CD4-positive, alpha-beta T cell (primary cell): Measurements from ENCODE around the gene CARD9. TPM values are rescaled to one million over a fixed set of nuclear protein-coding genes. Genes with fewer than 3 reads are reported as not detected.

Experiments
- ATAC-seq: fragments of 200-7000 bp; cut with Tn5 transposase; one replicate; pipeline ENCODE4 v1.10.0; 2022; ENCODE audit warnings: mild to moderate bottlenecking; ENCODE audit not compliant: poor library complexity
- CTCF ChIA-PET: fragments of 350-600 bp; sonication (Branson Sonifier 250); formaldehyde crosslinking; loops from one replicate; lab custom pipeline; 2021; ENCODE audit warnings: antibody characterized with exemption, inconsistent platforms; lab: Charles Lee
- POLR2A ChIA-PET: fragments of 350-600 bp; sonication (Branson Sonifier 250); formaldehyde crosslinking; loops from one replicate; lab custom pipeline; 2021; ENCODE audit warnings: antibody characterized with exemption, inconsistent platforms; lab: Charles Lee
- DNase-seq, 14 experiments: peaks; one replicate each; pipeline ENCODE4 v3.0.0-alpha.2; 2013 to 2020; ENCODE audit warnings: mixed read lengths in 2 of 14
- H3K27ac ChIP-seq, 2 donors: one replicate each; pipeline versions ENCODE4 v1.5.1 to v1.7.0; 2013; ENCODE audit warnings: low read length in 2 of 2, low read depth in 1 of 2, mild to moderate bottlenecking in 1 of 2
- H3K27me3 ChIP-seq, 2 experiments: 1 replicate in 1 of 2; 2 replicates in 1 of 2; pipeline versions ENCODE4 v1.6.1 to v1.7.0; 2013; ENCODE audit warnings: low read length in 2 of 2, control low read depth in 1 of 2, mild to moderate bottlenecking in 1 of 2, moderate library complexity in 1 of 2; ENCODE audit not compliant: insufficient read depth in 2 of 2, control insufficient read depth in 1 of 2
- H3K36me3 ChIP-seq: one replicate; pipeline ENCODE4 v1.6.1; 2013; ENCODE audit warnings: low read length, control low read depth; ENCODE audit not compliant: insufficient read depth
- H3K4me1 ChIP-seq: one replicate; pipeline ENCODE4 v1.6.1; 2013; ENCODE audit warnings: low read length, control low read depth; ENCODE audit not compliant: insufficient read depth
- H3K4me3 ChIP-seq: one replicate; pipeline ENCODE4 v1.5.1; 2013; ENCODE audit warnings: mild to moderate bottlenecking, low read length, moderate library complexity
- H3K9me3 ChIP-seq, 2 experiments: 1 replicate in 1 of 2; 2 replicates in 1 of 2; pipeline versions ENCODE4 v1.6.1 to v1.7.0; 2013; ENCODE audit warnings: low read length in 2 of 2, mild to moderate bottlenecking in 2 of 2, control low read depth in 1 of 2, moderate library complexity in 1 of 2; ENCODE audit not compliant: control insufficient read depth in 1 of 2, insufficient read depth in 1 of 2
- H3K27ac Mint-ChIP-seq: one replicate; pipeline ENCODE4 v1.8.0; 2020; ENCODE audit warnings: mixed read lengths
- H3K27me3 Mint-ChIP-seq: one replicate; pipeline ENCODE4 v1.8.0; 2021; ENCODE audit warnings: mixed read lengths
- H3K36me3 Mint-ChIP-seq: one replicate; pipeline ENCODE4 v1.8.0; 2021; ENCODE audit warnings: low read depth, mixed read lengths
- H3K4me1 Mint-ChIP-seq: one replicate; pipeline ENCODE4 v1.8.0; 2021; ENCODE audit warnings: low read depth, mixed read lengths
- H3K4me3 Mint-ChIP-seq: one replicate; pipeline ENCODE4 v1.8.0; 2020; ENCODE audit warnings: mild to moderate bottlenecking, mixed read lengths
- H3K9me3 Mint-ChIP-seq: one replicate; pipeline ENCODE4 v1.8.0; 2020; ENCODE audit warnings: mixed read lengths
- intact Hi-C, 2 experiments: fragments of 100-400 bp; cut with DNase I in 1 of 2; cut with micrococcal nuclease in 1 of 2; formaldehyde crosslinking; loops; one replicate each; pipeline versions ENCODE4 v1.15.1 to v1.9.0; 2023 to 2025; cut with DNase I, micrococcal nuclease
- total RNA-seq, 174 experiments: library from RNA in 2 of 174; stranded (reverse) in 2 of 174; gene quantifications; one replicate each; pipeline ENCODE4 v1.2.3 and lab custom pipeline; 2021 to 2026
- TF ChIP-seq, protein P1 (sequence below): fragments of 200-600 bp; IDR thresholded peaks from one replicate; pipeline ENCODE4 v1.8.0; 2022; ENCODE audit warnings: antibody characterized with exemption, mild to moderate bottlenecking

CARD9 gene
- total RNA-seq, 2 experiments from 2014 or later = 0.36 to 0.64 TPM

DNA sequence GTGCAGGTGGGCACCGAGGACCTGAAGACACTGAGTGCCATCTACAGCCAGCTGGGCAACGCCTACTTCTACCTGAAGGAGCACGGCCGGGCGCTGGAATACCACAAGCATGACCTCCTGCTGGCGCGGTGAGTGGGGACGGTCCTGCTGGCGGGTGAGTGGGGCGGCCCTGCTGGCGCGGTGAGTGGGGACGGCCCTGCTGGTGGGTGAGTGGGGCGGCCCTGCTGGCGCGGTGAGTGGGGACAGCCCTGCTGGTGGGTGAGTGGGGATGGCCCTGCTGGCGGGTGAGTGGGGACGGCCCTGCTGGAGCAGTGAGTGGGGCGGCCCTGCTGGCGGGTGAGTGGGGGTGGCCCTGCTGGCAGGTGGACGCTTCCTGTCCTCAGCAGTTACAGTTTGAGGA is 38.9 kb downstream of the CARD9 start:
- Histone ChIP-seq H3K4me1 (peaks cover 2% of the 10 kb centered on the region), H3K9me3 (no peaks in the 10 kb centered on the region), H3K4me3 (no peak overlapping the region), H3K36me3 (no peaks in the 10 kb centered on the region), H3K27me3 (no peaks in the 10 kb centered on the region), H3K27ac (no peak overlapping the region)
- CTCF ChIA-PET = no interaction called here
- TF ChIP-seq, protein P1, sequence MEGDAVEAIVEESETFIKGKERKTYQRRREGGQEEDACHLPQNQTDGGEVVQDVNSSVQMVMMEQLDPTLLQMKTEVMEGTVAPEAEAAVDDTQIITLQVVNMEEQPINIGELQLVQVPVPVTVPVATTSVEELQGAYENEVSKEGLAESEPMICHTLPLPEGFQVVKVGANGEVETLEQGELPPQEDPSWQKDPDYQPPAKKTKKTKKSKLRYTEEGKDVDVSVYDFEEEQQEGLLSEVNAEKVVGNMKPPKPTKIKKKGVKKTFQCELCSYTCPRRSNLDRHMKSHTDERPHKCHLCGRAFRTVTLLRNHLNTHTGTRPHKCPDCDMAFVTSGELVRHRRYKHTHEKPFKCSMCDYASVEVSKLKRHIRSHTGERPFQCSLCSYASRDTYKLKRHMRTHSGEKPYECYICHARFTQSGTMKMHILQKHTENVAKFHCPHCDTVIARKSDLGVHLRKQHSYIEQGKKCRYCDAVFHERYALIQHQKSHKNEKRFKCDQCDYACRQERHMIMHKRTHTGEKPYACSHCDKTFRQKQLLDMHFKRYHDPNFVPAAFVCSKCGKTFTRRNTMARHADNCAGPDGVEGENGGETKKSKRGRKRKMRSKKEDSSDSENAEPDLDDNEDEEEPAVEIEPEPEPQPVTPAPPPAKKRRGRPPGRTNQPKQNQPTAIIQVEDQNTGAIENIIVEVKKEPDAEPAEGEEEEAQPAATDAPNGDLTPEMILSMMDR = no peak
- no peak overlapping the region for H3K27ac Mint-ChIP-seq
- no peaks in the 10 kb centered on the region for H3K36me3 Mint-ChIP-seq
- DNase-seq = no peak
- no peak overlapping the region for H3K4me3 Mint-ChIP-seq
- no peaks in the 10 kb centered on the region for H3K9me3 Mint-ChIP-seq
- no peaks in the 10 kb centered on the region for H3K27me3 Mint-ChIP-seq
- intact Hi-C loops = no loop called here
- H3K4me1 Mint-ChIP-seq = no peaks in the 10 kb centered on the region
- ATAC-seq = no peak
- POLR2A ChIA-PET = no interaction called here

DNA sequence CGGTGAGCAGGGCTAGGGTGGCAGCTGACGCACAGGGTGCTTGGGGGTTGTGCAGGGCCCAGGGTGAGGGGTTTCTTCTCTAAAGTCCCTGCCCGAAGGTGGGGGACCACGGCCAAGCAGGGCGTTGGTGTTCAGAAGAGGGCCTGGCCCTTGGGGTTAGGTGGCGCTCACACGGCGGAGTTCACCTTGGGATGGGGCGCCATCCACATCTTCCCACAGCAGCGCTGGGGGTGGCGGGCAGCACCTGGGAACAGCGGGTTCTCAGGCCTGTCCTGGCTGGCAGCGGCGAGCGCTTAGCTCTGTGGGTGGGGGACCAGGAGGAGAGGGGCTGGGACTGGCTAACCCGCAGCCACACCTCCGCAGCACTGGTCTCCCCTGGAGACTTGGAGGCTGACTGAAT is 40.0 kb downstream of the CARD9 start:
- H3K4me3 ChIP-seq = no peak overlapping the region
- ChIA-PET CTCF (no interaction called here), POLR2A (no interaction called here)
- no peaks in the 10 kb centered on the region for H3K36me3 ChIP-seq
- no peak overlapping the region for H3K27ac ChIP-seq
- peaks cover 5% of the 10 kb centered on the region for H3K4me1 Mint-ChIP-seq
- no peak for DNase-seq
- H3K36me3 Mint-ChIP-seq = no peaks in the 10 kb centered on the region
- H3K4me1 ChIP-seq = peaks cover 9% of the 10 kb centered on the region
- H3K9me3 ChIP-seq = no peaks in the 10 kb centered on the region
- no peaks in the 10 kb centered on the region for H3K27me3 Mint-ChIP-seq
- intact Hi-C loops = no loop called here
- no peak overlapping the region for H3K4me3 Mint-ChIP-seq
- TF ChIP-seq, protein P1 = no peak
- H3K27ac Mint-ChIP-seq = no peak overlapping the region
- H3K27me3 ChIP-seq = no peaks in the 10 kb centered on the region
- ATAC-seq = no peak
- H3K9me3 Mint-ChIP-seq = no peaks in the 10 kb centered on the region

- Mint-ChIP-seq H3K27me3 (no peaks in the 10 kb centered on the region), H3K4me1 (peaks cover 5% of the 10 kb centered on the region), H3K9me3 (no peaks in the 10 kb centered on the region), H3K36me3 (no peaks in the 10 kb centered on the region), H3K27ac (no peak overlapping the region), H3K4me3 (no peak overlapping the region)
- Histone ChIP-seq H3K27me3 (no peaks in the 10 kb centered on the region), H3K36me3 (no peaks in the 10 kb centered on the region), H3K9me3 (peaks cover 0 to 2% of the 10 kb centered on the region in 2 experiments), H3K27ac (no peak overlapping the region), H3K4me1 (peaks cover 14% of the 10 kb centered on the region), H3K4me3 (no peak overlapping the region)
- TF ChIP-seq, protein P1 = no peak
- ATAC-seq (no peak), DNase-seq (no peak)
- intact Hi-C loops = no loop called here
- ChIA-PET POLR2A (no interaction called here), CTCF (no interaction called here)
Observed at GRCh38 chr9:136333045-136333444, 40.4 kb downstream of the CARD9 start.
